HUES6 (cell line): ENCODE results near the gene NTSR2.

ENCODE experiments used
- H3K27ac ChIP-seq: 2 replicates; pipeline ENCODE4 v1.7.0; 2013; ENCODE audit warnings: low read depth, mild to moderate bottlenecking, low read length, inconsistent platforms
- H3K27me3 ChIP-seq: 2 replicates; pipeline ENCODE4 v1.6.1; 2013; ENCODE audit warnings: low read length; ENCODE audit not compliant: control insufficient read depth, insufficient read depth
- H3K36me3 ChIP-seq: 2 replicates; pipeline ENCODE4 v1.6.1; 2013; ENCODE audit warnings: low read length; ENCODE audit not compliant: control insufficient read depth, insufficient read depth
- H3K4me1 ChIP-seq: 2 replicates; pipeline ENCODE4 v1.6.1; 2013; ENCODE audit warnings: low read length; ENCODE audit not compliant: control insufficient read depth, insufficient read depth
- H3K4me3 ChIP-seq: 2 replicates; pipeline ENCODE4 v1.5.1; 2013; ENCODE audit warnings: low read depth, low read length
- H3K9ac ChIP-seq: one replicate; pipeline ENCODE4 v1.6.1; 2013; ENCODE audit warnings: mild to moderate bottlenecking, low read length
- H3K9me3 ChIP-seq: 2 replicates; pipeline ENCODE4 v1.6.1; 2013; ENCODE audit warnings: low read depth, low read length; ENCODE audit not compliant: control insufficient read depth, insufficient read depth

NTSR2 gene

DNA sequence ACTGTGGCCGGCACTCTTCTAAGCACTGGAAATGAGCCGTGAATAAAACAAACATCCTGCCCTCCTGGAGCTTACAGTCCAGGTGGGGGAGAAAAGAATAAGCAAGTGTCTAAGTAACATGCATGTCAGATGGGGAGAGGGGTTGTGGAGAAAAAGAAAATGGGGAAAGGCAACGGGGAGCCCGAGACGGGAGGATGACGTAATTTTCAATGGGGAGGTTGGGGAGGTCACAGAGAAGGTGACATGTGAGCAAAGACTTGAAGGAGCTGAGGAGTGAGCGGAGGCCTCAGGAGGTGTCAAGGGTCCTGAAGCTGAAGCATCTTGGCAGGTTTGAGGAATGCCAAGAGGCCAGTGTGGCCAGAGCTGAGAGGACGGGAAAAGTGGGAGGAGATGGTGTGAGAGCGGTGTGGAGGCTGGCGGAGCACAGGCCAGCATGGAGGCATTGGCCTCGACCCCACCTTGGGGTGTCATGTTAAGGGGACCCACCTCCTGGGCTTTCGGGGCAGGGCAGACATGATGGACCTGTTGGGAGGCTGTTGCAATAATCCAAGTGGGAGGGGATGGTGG lies 15.0 kb upstream of the NTSR2 start:
- Histone ChIP-seq H3K36me3 (no peaks in the 10 kb centered on the region), H3K9me3 (no peaks in the 10 kb centered on the region), H3K9ac (no peak overlapping the region), H3K4me3 (no peak overlapping the region), H3K4me1 (peaks cover 33% of the 10 kb centered on the region), H3K27ac (no peak overlapping the region), H3K27me3 (0 out of 2 replicates have a peak, but pooled peaks cover 8% of the 10 kb centered on the region)

DNA sequence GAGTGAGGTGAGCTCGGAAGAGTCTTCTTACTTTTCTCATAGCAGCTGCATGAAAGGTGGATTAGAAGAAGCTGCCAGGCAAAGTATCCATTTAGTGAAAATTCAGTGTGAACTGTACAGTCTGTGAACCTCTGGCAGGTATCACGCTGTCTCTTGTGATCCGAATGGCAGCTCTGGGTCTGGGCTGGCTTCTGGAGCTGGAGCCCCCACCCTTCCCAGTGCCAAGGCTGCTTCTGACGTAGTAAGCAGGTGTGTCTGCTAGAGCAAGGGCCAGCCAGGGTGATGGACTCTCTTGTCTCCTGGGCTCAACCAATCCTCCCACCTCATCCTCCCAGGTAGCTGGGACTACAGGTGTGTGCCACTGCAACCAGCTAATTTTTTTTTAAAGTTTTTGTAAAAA lies 14.0 kb upstream of the NTSR2 start:
- Histone ChIP-seq H3K9me3 (no peaks in the 10 kb centered on the region), H3K27me3 (0 out of 2 replicates have a peak, but pooled peaks cover 8% of the 10 kb centered on the region), H3K36me3 (no peaks in the 10 kb centered on the region), H3K4me1 (peaks cover 33% of the 10 kb centered on the region), H3K27ac (no peak overlapping the region), H3K9ac (no peak overlapping the region), H3K4me3 (no peak overlapping the region)

DNA sequence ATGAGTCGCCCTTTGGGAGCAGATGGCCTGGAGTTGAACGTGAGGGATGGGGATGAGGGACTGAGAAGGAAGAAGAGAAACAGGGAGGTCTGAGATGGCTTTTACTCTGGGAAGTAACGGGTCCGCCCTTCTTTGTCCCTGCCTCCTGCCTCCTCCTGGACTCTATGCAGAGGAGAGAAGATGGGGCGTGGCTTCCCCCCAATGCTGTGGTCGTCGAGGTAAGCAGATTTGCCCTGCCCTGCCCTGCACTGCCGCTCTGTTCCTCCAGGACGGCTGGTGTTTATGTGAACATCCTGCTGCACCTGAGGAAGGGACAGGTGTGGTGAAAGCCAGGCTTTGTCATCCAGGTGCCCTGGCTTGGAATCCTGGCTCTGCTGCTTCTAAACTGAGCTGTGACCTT lies 13.5 kb upstream of the NTSR2 start:
- no peak overlapping the region for H3K9ac ChIP-seq
- H3K4me3 ChIP-seq: no peak overlapping the region
- no peaks in the 10 kb centered on the region for H3K36me3 ChIP-seq

DNA sequence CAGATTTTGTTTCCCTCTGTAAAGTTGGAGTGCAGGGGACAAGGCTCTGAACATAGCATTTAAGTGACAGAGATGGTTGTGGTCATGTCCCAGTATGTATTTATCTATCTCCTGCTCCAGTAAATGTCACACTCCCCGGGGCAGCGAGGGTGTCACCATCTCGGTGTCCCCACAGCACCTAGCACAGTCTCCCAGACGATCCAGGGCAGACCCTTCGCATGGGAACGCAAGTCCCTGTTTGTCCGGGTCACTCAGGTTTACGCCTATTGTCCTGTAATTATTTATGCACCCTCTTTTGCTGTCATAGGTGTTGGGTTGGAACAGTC lies 12.6 kb upstream of the NTSR2 start:
- Histone ChIP-seq H3K9me3 (no peaks in the 10 kb centered on the region), H3K27me3 (peaks cover 4% of the 10 kb centered on the region; the same call in 1 of the 2 replicates), H3K4me3 (no peak overlapping the region), H3K4me1 (peaks cover 31% of the 10 kb centered on the region), H3K9ac (no peak overlapping the region), H3K36me3 (no peaks in the 10 kb centered on the region), H3K27ac (no peak overlapping the region)

More for the DNA sequence above, 13.5 kb upstream of the NTSR2 start:
- Histone ChIP-seq H3K27ac (no peak overlapping the region), H3K27me3 (0 out of 2 replicates have a peak, but pooled peaks cover 8% of the 10 kb centered on the region), H3K9me3 (no peaks in the 10 kb centered on the region), H3K4me1 (peaks cover 32% of the 10 kb centered on the region)

DNA sequence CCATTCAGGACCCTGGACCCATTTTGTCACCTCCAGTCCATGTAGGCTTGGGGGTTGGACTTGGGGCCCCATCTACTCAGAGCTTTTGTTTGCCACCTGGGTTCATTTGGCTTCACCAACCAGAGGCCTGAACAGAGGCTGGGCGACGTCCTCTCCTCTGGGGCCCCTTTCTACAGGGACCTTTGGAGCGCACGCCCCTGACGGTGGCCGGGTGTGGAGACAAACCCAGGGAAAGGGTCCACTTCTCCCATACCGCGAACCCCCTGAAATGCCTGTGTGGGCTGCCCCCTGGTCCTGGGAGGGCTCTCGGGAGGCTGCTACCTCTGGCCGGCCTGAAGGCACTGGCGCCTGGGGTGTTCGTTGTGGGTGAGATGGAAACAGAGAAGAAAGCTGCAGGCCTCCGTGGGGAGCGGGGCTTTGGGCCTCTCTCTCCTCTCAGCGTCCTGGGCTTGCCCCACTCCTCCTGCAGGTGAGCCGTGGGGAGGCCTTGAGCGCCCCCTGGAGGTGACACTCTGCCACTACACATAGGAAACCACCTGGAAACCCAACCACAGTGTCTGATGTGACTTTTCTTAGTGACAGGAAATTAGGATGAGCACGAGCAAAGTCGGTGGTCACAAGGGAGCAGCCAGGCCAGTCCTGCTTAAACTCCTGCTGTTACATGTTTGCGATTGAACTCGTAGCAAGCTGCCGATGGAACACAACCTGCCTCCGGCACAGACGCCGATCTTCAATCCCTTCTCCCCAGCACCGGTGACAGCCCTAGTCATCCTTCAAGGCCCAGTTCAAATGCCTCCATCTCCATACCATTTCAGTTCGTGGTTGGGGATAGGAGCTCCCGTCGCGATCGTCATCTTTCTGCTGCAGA lies 12.0 kb upstream of the NTSR2 start:
- Histone ChIP-seq H3K36me3 (no peaks in the 10 kb centered on the region), H3K27me3 (peaks cover 7% of the 10 kb centered on the region; the same call in 1 of the 2 replicates), H3K27ac (no peak overlapping the region), H3K9ac (no peak overlapping the region), H3K4me1 (peaks cover 35% of the 10 kb centered on the region), H3K9me3 (no peaks in the 10 kb centered on the region), H3K4me3 (no peak overlapping the region)

DNA sequence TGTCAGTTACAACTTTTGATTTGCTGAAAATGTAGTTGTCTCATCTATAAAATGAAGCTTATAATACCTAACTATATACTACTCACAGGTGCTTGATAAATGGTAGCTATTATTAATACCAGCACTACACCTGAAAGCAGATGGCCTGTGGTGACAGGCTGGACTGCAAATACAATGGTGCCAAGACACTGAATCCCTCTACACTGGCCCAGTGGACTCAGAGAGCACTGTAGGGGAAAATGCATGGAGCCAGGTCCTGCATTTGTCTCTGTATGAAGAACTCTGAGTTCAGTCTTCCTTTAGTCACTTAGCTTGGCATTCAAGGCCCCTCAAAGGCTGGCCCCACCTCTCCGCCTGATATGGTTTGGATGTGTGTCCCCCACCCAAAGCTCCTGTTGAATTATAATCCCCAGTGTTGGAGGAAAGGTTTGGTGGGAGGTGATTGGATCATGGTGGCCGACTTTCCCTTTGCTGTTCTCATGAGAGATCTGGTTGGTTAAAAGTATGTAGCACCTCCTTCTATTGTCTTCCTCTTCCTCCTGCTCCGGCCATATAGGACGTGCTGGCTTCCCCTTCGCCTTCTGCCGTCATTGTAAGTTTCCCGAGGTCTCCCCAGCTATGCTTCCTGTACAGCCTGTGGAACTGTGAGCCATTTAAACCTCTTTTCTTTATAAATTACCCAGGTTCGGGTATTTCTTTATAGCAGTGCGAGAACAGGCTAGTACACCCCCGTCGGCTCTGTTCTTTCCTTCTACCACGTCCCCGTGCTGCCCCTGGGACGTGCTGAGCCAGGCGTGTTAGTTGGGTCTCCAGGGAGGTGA lies 11.1 kb upstream of the NTSR2 start:
- H3K36me3 ChIP-seq: no peaks in the 10 kb centered on the region
- H3K9ac ChIP-seq: no peak overlapping the region
- H3K4me1 ChIP-seq: peaks cover 39% of the 10 kb centered on the region
- no peak overlapping the region for H3K27ac ChIP-seq
- no peak overlapping the region for H3K4me3 ChIP-seq
- H3K27me3 ChIP-seq: peaks cover 7% of the 10 kb centered on the region; the same call in 1 of the 2 replicates
- no peaks in the 10 kb centered on the region for H3K9me3 ChIP-seq

DNA sequence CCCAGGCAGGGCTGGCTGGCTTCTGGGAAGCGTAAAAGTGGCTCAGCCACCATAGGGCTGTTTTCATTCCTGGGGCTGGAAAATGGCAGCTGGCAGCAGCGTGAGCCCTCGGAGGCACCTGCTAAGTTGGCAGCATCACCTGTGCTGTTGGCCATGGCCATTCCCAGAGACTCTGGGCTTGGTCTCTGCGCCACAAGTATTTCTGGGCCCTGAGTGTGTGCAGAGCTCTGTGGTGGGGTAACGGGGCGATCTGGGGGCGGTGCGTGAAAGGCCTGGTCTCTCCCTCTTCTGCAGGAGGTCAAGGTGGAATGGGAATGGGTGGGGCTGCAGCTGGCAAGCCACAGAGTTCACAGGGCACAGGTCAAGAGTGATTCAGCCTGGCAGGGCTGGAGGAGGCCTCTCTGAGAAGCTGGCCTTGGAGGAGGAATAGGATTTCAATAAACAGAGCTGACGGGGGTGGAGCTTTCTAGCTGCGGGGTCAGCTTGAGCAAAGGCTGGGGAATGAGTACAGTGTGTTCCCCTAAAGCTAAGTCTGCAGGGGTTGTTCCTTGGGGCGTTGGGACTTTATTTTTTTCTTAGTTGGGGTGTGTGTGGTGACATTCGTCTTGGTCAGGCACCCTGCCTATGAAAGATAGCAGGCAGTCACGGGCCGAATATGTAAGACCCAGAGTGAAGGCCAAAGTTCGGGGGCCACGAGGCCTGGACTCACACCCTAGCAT lies 10.3 kb upstream of the NTSR2 start:
- Histone ChIP-seq H3K4me3 (no peak overlapping the region), H3K4me1 (peaks cover 39% of the 10 kb centered on the region), H3K9me3 (no peaks in the 10 kb centered on the region), H3K27me3 (peaks cover 7% of the 10 kb centered on the region; the same call in 1 of the 2 replicates), H3K36me3 (no peaks in the 10 kb centered on the region), H3K27ac (no peak overlapping the region), H3K9ac (no peak overlapping the region)

DNA sequence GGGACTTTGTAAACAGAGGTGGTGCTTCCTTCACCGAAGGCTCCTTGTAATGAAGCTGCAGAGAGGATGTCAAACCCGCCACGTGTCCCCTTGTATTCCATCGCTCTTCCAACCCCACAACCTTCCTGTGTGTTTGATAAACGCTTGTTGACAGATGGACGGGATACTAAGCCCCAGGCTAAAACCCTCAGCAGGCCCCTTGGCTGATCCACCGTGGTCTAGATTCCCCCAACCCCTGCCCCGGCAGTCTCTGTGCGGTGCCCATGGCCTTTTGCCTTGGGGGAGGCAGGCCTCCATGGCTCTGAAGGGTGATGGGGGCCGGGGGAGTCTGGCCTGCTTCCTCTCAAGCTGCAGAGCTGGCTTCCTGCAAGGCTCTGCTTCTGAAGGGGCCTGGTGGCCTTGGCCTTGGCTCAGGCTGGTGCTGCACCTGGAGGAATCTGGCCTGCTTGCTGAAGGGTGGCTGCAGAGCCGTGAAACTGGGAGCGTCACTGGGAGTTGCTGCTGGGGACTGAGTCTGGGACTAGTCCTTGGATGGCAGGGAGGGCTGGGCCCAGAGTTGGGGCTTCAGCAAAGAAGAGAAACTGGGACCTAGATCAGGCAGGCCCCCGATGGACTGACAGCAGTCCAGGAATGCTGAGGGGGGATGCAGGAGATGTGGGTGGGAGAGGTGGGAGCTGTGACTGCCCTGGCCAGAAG lies 9.6 kb upstream of the NTSR2 start:
- H3K4me3 ChIP-seq: no peak overlapping the region
- peaks cover 39% of the 10 kb centered on the region for H3K4me1 ChIP-seq
- no peaks in the 10 kb centered on the region for H3K9me3 ChIP-seq
- H3K36me3 ChIP-seq: no peaks in the 10 kb centered on the region
- no peak overlapping the region for H3K27ac ChIP-seq
- H3K27me3 ChIP-seq: peaks cover 12% of the 10 kb centered on the region; the same call in 1 of the 2 replicates
- H3K9ac ChIP-seq: no peak overlapping the region

DNA sequence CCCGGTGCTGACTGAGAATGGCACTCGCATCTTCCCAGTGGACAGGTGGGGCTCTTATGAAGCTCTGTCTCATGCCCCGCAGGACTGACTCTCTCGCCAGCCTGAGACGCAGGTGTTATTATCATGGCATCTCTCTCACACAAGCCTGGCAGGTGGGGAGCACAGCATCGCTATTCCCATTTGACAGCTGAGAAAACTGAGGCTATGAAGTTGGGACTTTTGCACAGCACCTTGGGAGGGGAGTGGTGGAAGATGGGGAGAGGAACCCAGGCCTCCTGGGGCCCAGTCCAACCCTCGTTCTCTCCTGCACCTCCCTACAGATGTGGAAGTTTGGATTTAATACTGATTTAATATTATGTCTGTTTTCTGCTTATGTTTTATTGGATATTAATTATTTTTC lies 9.0 kb upstream of the NTSR2 start:
- H3K4me3 ChIP-seq: no peak overlapping the region
- H3K9me3 ChIP-seq: no peaks in the 10 kb centered on the region
- H3K27me3 ChIP-seq: peaks cover 11% of the 10 kb centered on the region; the same call in 1 of the 2 replicates
- no peak overlapping the region for H3K27ac ChIP-seq
- no peaks in the 10 kb centered on the region for H3K36me3 ChIP-seq
- no peak overlapping the region for H3K9ac ChIP-seq
- peaks cover 38% of the 10 kb centered on the region for H3K4me1 ChIP-seq

DNA sequence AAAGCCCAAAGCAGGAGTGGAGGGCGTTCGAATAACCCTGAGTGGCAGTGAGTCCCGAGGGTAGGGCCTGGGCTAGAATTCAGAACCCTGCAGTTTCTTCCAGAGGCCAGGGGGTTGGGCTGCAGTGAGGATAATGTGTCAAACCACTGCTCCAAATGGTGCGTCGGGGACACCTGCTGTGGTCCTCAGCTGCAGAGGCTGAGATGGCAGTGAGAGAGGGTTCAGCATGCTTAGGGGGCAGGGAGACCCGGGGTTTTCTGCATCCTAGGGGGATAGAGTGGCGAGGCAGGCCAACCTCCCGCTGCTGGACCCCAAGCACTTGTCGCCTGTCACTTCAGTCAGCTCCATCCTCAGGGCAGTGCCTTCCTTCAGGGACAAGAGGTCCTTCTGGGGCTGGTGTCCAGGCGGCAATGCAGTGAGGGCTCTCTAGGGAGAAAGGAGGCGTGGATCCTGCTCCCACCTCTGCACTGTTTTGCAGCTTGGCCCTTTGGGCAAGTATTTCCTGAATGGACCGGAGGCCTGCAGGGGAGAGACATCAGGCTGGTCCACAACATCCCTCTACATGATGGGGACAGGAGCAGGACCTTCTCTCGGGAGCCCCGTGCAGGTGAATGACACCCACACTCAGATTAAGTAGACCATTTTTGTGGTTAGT lies 8.4 kb upstream of the NTSR2 start:
- Histone ChIP-seq H3K9ac (no peak overlapping the region), H3K9me3 (no peaks in the 10 kb centered on the region), H3K4me3 (no peak overlapping the region), H3K27ac (no peak overlapping the region), H3K4me1 (peaks cover 33% of the 10 kb centered on the region), H3K27me3 (peaks cover 7% of the 10 kb centered on the region; the same call in 1 of the 2 replicates), H3K36me3 (no peaks in the 10 kb centered on the region)
